BLaER1 (cell line): Measurements from ENCODE around the gene P4HB.

ENCODE experiments used
- H3K27ac ChIP-seq: shearing (Covaris generic); formaldehyde crosslinking; 2 replicates; pipeline ENCODE4 v1.8.1; 2022
- H3K27me3 ChIP-seq: shearing (Covaris generic); formaldehyde crosslinking; 2 replicates; pipeline ENCODE4 v1.8.1; 2022
- H3K36me3 ChIP-seq: shearing (Covaris generic); formaldehyde crosslinking; 2 replicates; pipeline ENCODE4 v1.8.1; 2022
- H3K4me1 ChIP-seq: shearing (Covaris generic); formaldehyde crosslinking; 2 replicates; pipeline ENCODE4 v1.8.1; 2022
- H3K4me2 ChIP-seq: shearing (Covaris generic); formaldehyde crosslinking; 2 replicates; pipeline ENCODE4 v1.8.1; 2022
- H3K4me3 ChIP-seq: shearing (Covaris generic); formaldehyde crosslinking; 2 replicates; pipeline ENCODE4 v1.8.1; 2022
- H3K9ac ChIP-seq: shearing (Covaris generic); formaldehyde crosslinking; 2 replicates; pipeline ENCODE4 v1.8.1; 2022
- H3K9me3 ChIP-seq: shearing (Covaris generic); formaldehyde crosslinking; 2 replicates; pipeline ENCODE4 v1.8.1; 2022
- H4K20me1 ChIP-seq: shearing (Covaris generic); formaldehyde crosslinking; 2 replicates; pipeline ENCODE4 v1.8.1; 2022
- Cebpa-rat ChIP-seq: shearing (Covaris generic); IDR thresholded peaks from 2 replicates; pipeline ENCODE4 v1.8.1; 2022

Gene P4HB

GRCh38 chr17:81869221-81870130, 9.1 kb upstream of the P4HB start:
- peak overlapping the region; percentile 94 for H3K4me3 ChIP-seq
- H3K4me2 ChIP-seq, result peak overlapping the region; percentile 89
- no peaks in the 10 kb centered on the region for H3K9me3 ChIP-seq
- TF ChIP-seq Cebpa-rat, result no peak
- no peaks in the 10 kb centered on the region for H3K27me3 ChIP-seq
- peaks cover 72% of the 10 kb centered on the region for H3K4me1 ChIP-seq
- peaks cover 52% of the 10 kb centered on the region for H3K36me3 ChIP-seq
- peaks cover 61% of the 10 kb centered on the region for H4K20me1 ChIP-seq
- peak overlapping the region; percentile 99 for H3K9ac ChIP-seq
- peak overlapping the region; percentile 100 for H3K27ac ChIP-seq

GRCh38 chr17:81868674-81869220, 8.4 kb upstream of the P4HB start:
- Histone ChIP-seq H3K4me2 (peak overlapping the region; percentile 89), H3K9me3 (no peaks in the 10 kb centered on the region), H3K27ac (peak overlapping the region; percentile 100; the same call in 1 of the 2 replicates), H3K4me3 (peak overlapping the region; percentile 94), H3K4me1 (peaks cover 77% of the 10 kb centered on the region), H4K20me1 (peaks cover 68% of the 10 kb centered on the region), H3K27me3 (no peaks in the 10 kb centered on the region), H3K9ac (peak overlapping the region; percentile 99; the same call in 1 of the 2 replicates), H3K36me3 (peaks cover 59% of the 10 kb centered on the region)
- TF ChIP-seq Cebpa-rat, result no peak

DNA sequence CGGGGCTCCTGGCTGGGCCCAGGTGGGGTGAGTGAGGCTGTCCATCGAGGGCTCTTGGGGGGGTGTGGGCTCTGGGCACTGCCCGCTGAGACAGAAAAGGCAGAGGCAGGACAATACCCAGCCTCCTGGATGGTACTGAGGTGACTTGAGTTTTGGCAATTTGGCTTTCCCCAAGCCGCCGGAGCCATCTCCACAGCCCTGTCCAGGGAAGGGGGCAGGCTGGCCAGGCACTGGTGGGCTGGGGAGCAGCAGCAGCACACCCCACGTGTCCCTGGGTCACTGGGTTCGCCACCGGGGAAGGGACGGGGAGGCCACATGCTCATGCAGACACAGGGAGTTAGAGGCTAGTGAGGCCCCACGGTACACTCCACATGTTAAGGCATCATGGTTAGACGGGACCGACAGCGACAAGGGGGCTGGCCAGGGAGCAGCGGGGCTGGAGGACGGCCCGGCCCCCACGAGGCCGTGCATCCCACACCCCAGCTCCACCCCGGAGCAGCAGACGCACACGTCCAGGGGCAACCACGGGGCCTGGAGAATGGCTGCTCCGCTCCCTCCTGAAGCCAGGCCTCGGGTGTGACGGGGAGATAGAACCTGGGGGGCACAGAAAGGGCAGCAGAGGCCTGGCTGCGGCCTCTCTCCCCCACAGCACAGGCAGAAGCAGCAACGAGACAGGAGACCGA, 7.8 kb upstream of the P4HB start:
- Histone ChIP-seq H3K36me3 (peaks cover 65% of the 10 kb centered on the region), H3K27ac (peak overlapping the region; percentile 76), H3K9ac (peak overlapping the region; percentile 71; the same call in 1 of the 2 replicates), H3K4me1 (peaks cover 77% of the 10 kb centered on the region), H3K27me3 (no peaks in the 10 kb centered on the region), H3K4me2 (peak overlapping the region; percentile 83), H3K4me3 (no peak overlapping the region), H4K20me1 (peaks cover 74% of the 10 kb centered on the region), H3K9me3 (no peaks in the 10 kb centered on the region)
- no peak for TF ChIP-seq Cebpa-rat

DNA sequence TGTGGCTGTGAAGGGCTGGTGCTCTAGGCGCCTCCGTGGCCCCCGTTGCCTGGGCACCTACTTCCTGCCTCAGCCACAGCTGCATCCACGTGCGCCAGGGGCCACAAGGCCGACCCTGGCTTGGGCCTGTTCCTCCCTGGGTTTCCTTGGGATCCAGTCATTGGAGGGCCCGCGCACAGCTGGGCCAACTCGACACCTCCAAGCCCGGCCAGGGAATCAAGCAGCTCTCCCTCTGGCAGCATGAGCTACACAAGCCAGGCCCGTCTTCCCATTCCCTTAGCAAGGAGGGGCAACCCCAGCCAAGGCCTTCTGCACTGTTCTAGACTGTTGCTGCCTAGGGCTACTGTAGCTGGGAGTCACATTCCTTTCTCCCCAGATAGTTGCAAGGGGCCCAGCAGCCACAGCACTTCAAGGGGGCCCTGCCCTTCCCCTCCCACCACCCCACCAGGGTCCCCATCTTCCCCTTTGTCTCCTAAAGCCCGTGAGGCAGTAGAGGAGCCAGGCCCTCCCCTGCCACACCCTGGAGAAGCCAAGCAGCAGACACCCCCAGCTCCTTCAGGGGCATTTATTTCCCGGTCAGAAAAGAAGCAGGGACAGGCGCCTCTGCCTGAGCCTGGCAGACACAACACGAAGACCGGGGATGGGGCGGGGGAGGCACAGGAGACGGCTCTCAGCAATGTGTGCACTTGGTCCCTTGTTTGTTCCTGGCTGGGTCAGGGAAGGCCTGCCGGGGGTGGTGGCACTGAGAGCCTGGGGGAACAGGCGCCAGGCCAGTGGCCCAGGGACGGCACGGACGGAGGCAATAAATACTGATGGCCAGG, 7.0 kb upstream of the P4HB start:
- peak overlapping the region; percentile 83 for H3K4me2 ChIP-seq
- H3K27me3 ChIP-seq, result no peaks in the 10 kb centered on the region
- H3K4me3 ChIP-seq, result peak overlapping the region; percentile 25; the same call in 1 of the 2 replicates
- H3K9me3 ChIP-seq, result no peaks in the 10 kb centered on the region
- no peak for TF ChIP-seq Cebpa-rat
- peaks cover 80% of the 10 kb centered on the region for H4K20me1 ChIP-seq
- H3K4me1 ChIP-seq, result peaks cover 77% of the 10 kb centered on the region
- H3K27ac ChIP-seq, result peak overlapping the region; percentile 76
- H3K9ac ChIP-seq, result peak overlapping the region; percentile 71
- H3K36me3 ChIP-seq, result peaks cover 72% of the 10 kb centered on the region

- Histone ChIP-seq H3K4me1 (peaks cover 80% of the 10 kb centered on the region), H3K36me3 (peaks cover 75% of the 10 kb centered on the region), H3K9me3 (no peaks in the 10 kb centered on the region), H3K4me2 (peak overlapping the region; percentile 83), H3K9ac (peak overlapping the region; percentile 71), H3K27me3 (no peaks in the 10 kb centered on the region), H3K4me3 (peak overlapping the region; percentile 25; the same call in 1 of the 2 replicates), H3K27ac (peak overlapping the region; percentile 76), H4K20me1 (peaks cover 80% of the 10 kb centered on the region)
- TF ChIP-seq Cebpa-rat, result no peak
Observed at GRCh38 chr17:81866440-81867169, 6.3 kb upstream of the P4HB start.

DNA sequence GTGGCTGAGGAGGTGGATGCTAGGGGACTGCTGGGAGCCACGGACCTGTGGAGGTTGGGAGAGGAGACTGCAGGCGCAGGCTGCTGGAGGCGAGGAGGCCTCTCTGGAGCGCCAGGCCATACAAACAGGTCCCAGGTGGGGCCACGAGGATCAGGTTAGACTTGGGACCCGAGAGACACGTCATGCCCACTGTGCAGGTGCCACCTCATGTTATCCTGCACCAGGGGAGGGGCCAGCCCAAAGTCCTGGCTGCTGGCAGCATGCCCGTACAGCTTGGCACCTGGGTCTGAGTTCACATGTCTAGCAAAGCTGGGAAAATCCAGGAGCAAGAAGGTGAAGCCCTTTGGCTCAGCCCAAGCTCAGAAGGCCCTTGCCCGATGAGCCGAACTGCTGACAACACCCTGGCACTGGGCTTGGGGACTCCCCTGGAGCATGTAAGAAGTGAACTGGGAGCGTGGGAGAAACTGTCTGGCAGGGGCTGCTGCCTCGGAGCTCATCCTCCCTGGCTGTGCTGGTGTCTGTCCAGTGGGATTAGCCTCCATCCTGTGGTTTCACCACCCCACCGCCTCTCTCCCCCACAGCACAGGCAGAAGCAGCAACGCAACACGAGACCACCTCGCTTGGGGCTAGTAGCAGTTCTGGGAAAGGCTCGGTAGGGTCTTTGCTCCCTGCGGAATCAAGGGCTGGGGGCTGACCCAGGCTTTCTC, 5.6 kb upstream of the P4HB start:
- Histone ChIP-seq H4K20me1 (peaks cover 80% of the 10 kb centered on the region), H3K36me3 (peaks cover 75% of the 10 kb centered on the region), H3K4me1 (peaks cover 81% of the 10 kb centered on the region)

GRCh38 chr17:81865358-81865732, 5.0 kb upstream of the P4HB start:
- no peak for TF ChIP-seq Cebpa-rat
- H3K9ac ChIP-seq, result peak overlapping the region; percentile 71; the same call in 1 of the 2 replicates
- H4K20me1 ChIP-seq, result peaks cover 75% of the 10 kb centered on the region
- no peaks in the 10 kb centered on the region for H3K9me3 ChIP-seq
- peak overlapping the region; percentile 83 for H3K4me2 ChIP-seq
- H3K27me3 ChIP-seq, result no peaks in the 10 kb centered on the region
- no peak overlapping the region; the same call in 1 of the 2 replicates for H3K4me3 ChIP-seq
- H3K36me3 ChIP-seq, result peaks cover 75% of the 10 kb centered on the region
- H3K4me1 ChIP-seq, result peaks cover 81% of the 10 kb centered on the region
- H3K27ac ChIP-seq, result no peak overlapping the region

More for the DNA sequence above, 5.6 kb upstream of the P4HB start:
- Histone ChIP-seq H3K27me3 (no peaks in the 10 kb centered on the region), H3K9ac (peak overlapping the region; percentile 71), H3K4me3 (no peak overlapping the region; the same call in 1 of the 2 replicates), H3K27ac (peak overlapping the region; percentile 76), H3K4me2 (peak overlapping the region; percentile 83), H3K9me3 (no peaks in the 10 kb centered on the region)
- no peak for TF ChIP-seq Cebpa-rat
